IgD-negative memory B cell (primary cell): ENCODE data around the gene PLPPR2. TPM values are rescaled to one million over a fixed set of nuclear protein-coding genes. Genes with fewer than 3 reads are reported as not detected.

Experiments used
- H3K27ac Mint-ChIP-seq, 3 donors: one replicate each; pipeline ENCODE4 v1.8.0; 2020 to 2022; ENCODE audit warnings: mild to moderate bottlenecking in 3 of 3, mixed read lengths in 3 of 3, moderate library complexity in 1 of 3
- H3K27me3 Mint-ChIP-seq: one replicate; pipeline ENCODE4 v1.8.0; 2021; ENCODE audit warnings: mixed read lengths
- H3K36me3 Mint-ChIP-seq: one replicate; pipeline ENCODE4 v1.8.0; 2020; ENCODE audit warnings: mild to moderate bottlenecking, mixed read lengths
- H3K4me1 Mint-ChIP-seq, 3 donors: one replicate each; pipeline ENCODE4 v1.8.0; 2020 to 2022; ENCODE audit warnings: mixed read lengths in 3 of 3, mild to moderate bottlenecking in 1 of 3
- H3K4me3 Mint-ChIP-seq, 4 donors: one replicate each; pipeline ENCODE4 v1.8.0; 2020 to 2022; ENCODE audit warnings: mild to moderate bottlenecking in 4 of 4, mixed read lengths in 4 of 4, moderate library complexity in 3 of 4
- H3K9me3 Mint-ChIP-seq, 3 donors: one replicate each; pipeline ENCODE4 v1.8.0; 2020 to 2021; ENCODE audit warnings: mixed read lengths in 3 of 3, mild to moderate bottlenecking in 1 of 3
- polyA plus RNA-seq: library from polyadenylated mRNA; unstranded; fragments of 300-500 nt; fragmentation: Illumina TruSeq; gene quantifications from one replicate; pipeline ENCODE4 v1.2.3, GENCODE V29; 2021

PLPPR2 gene
- polyA plus RNA-seq, 1 donor from 2014 or later, result 1.9 TPM

GRCh38 chr19:11356074-11356397 is 804 bp downstream of the PLPPR2 start:
- peak overlapping the region in 1 of 3 donors; percentile 94 for H3K27ac Mint-ChIP-seq
- H3K9me3 Mint-ChIP-seq, result no peaks in the 10 kb centered on the region
- no peaks in the 10 kb centered on the region for H3K36me3 Mint-ChIP-seq
- peaks cover 8% of the 10 kb centered on the region for H3K27me3 Mint-ChIP-seq
- peak overlapping the region in 3 of 4 donors; percentile 47 to 69 (median 59) for H3K4me3 Mint-ChIP-seq
- peaks cover 0 to 9% (median 4%) of the 10 kb centered on the region in 3 donors for H3K4me1 Mint-ChIP-seq

- no peak overlapping the region for H3K27ac Mint-ChIP-seq
- peaks cover 8% of the 10 kb centered on the region for H3K27me3 Mint-ChIP-seq
- peak overlapping the region in 1 of 4 donors; percentile 49 for H3K4me3 Mint-ChIP-seq
- H3K36me3 Mint-ChIP-seq, result no peaks in the 10 kb centered on the region
- peaks cover 0 to 9% (median 4%) of the 10 kb centered on the region in 3 donors for H3K4me1 Mint-ChIP-seq
- no peaks in the 10 kb centered on the region for H3K9me3 Mint-ChIP-seq
Observed at GRCh38 chr19:11356676-11357550, 1.7 kb downstream of the PLPPR2 start.

- H3K9me3 Mint-ChIP-seq, result no peaks in the 10 kb centered on the region
- peak overlapping the region in 1 of 3 donors; percentile 76 for H3K27ac Mint-ChIP-seq
- peaks cover 0 to 9% (median 4%) of the 10 kb centered on the region in 3 donors for H3K4me1 Mint-ChIP-seq
- no peak overlapping the region for H3K4me3 Mint-ChIP-seq
- H3K36me3 Mint-ChIP-seq, result no peaks in the 10 kb centered on the region
- peaks cover 8% of the 10 kb centered on the region for H3K27me3 Mint-ChIP-seq
Observed at GRCh38 chr19:11359421-11359820, 4.2 kb downstream of the PLPPR2 start.

- Mint-ChIP-seq H3K4me1 (peaks cover 0 to 2% (median 0%) of the 10 kb centered on the region in 3 donors), H3K36me3 (no peaks in the 10 kb centered on the region), H3K9me3 (no peaks in the 10 kb centered on the region), H3K4me3 (no peak overlapping the region), H3K27me3 (peaks cover 3% of the 10 kb centered on the region), H3K27ac (no peak overlapping the region)
Observed at GRCh38 chr19:11361037-11361770, 6.0 kb downstream of the PLPPR2 start.

GRCh38 chr19:11361771-11362731 is 6.8 kb downstream of the PLPPR2 start:
- Mint-ChIP-seq H3K27ac (no peak overlapping the region), H3K4me3 (no peak overlapping the region), H3K9me3 (no peaks in the 10 kb centered on the region), H3K27me3 (peaks cover 3% of the 10 kb centered on the region), H3K4me1 (no peaks in the 10 kb centered on the region), H3K36me3 (no peaks in the 10 kb centered on the region)

GRCh38 chr19:11363881-11364280 is 8.6 kb downstream of the PLPPR2 start:
- H3K27ac Mint-ChIP-seq, result no peak overlapping the region
- H3K9me3 Mint-ChIP-seq, result no peaks in the 10 kb centered on the region
- no peaks in the 10 kb centered on the region for H3K4me1 Mint-ChIP-seq
- H3K36me3 Mint-ChIP-seq, result peaks cover 3% of the 10 kb centered on the region
- no peak overlapping the region for H3K4me3 Mint-ChIP-seq
- peaks cover 2% of the 10 kb centered on the region for H3K27me3 Mint-ChIP-seq

DNA sequence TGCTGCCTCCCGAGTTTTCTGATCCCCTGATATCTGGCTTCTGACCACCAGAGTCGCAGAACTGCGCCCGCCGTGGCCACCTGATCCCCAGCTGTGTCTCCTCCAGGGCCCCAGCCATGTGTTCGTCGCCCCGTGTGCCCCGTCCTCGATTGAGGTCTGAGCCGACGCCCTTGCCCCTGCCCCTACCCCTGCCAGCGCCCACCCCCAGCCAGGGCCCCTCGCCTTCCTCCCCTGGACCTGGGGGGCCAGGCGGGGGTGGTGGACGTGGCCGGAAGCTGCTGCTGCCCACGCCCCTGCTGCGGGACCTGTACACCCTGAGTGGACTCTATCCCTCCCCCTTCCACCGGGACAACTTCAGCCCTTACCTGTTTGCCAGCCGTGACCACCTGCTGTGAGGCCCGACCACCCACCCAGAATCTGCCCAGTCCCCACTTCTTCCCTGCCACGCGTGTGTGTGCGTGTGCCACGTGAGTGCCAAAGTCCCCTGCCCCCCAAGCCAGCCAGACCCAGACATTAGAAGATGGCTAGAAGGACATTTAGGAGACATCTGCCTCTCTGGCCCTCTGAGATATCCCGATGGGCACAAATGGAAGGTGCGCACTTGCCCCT is 9.2 kb downstream of the PLPPR2 start:
- Mint-ChIP-seq H3K36me3 (peaks cover 6% of the 10 kb centered on the region), H3K4me1 (no peaks in the 10 kb centered on the region), H3K4me3 (no peak overlapping the region), H3K27ac (no peak overlapping the region), H3K27me3 (no peaks in the 10 kb centered on the region), H3K9me3 (no peaks in the 10 kb centered on the region)

DNA sequence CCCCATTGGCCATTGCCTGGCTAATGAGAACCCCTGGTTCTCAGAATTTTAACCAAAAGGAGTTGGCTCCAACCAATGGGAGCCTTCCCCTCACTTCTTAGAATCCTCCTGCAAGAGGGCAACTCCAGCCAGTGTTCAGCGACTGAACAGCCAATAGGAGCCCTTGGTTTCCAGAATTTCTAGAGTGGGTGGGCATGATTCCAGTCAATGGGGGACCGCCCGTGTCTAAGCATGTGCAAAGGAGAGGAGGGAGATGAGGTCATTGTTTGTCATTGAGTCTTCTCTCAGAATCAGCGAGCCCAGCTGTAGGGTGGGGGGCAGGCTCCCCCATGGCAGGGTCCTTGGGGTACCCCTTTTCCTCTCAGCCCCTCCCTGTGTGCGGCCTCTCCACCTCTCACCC is 9.7 kb downstream of the PLPPR2 start:
- Mint-ChIP-seq H3K9me3 (no peaks in the 10 kb centered on the region), H3K27me3 (no peaks in the 10 kb centered on the region), H3K27ac (no peak overlapping the region), H3K4me3 (no peak overlapping the region), H3K36me3 (peaks cover 7% of the 10 kb centered on the region), H3K4me1 (no peaks in the 10 kb centered on the region)

GRCh38 chr19:11365557-11366117 is 10.4 kb downstream of the PLPPR2 start:
- H3K27me3 Mint-ChIP-seq, result no peaks in the 10 kb centered on the region
- H3K36me3 Mint-ChIP-seq, result peaks cover 7% of the 10 kb centered on the region
- no peak overlapping the region for H3K4me3 Mint-ChIP-seq
- no peaks in the 10 kb centered on the region for H3K9me3 Mint-ChIP-seq
- H3K4me1 Mint-ChIP-seq, result no peaks in the 10 kb centered on the region
- H3K27ac Mint-ChIP-seq, result no peak overlapping the region

- Mint-ChIP-seq H3K4me1 (peaks cover 0 to 1% (median 0%) of the 10 kb centered on the region in 3 donors), H3K4me3 (no peak overlapping the region), H3K36me3 (peaks cover 12% of the 10 kb centered on the region)
Observed at GRCh38 chr19:11367528-11367927, 12.3 kb downstream of the PLPPR2 start.

DNA sequence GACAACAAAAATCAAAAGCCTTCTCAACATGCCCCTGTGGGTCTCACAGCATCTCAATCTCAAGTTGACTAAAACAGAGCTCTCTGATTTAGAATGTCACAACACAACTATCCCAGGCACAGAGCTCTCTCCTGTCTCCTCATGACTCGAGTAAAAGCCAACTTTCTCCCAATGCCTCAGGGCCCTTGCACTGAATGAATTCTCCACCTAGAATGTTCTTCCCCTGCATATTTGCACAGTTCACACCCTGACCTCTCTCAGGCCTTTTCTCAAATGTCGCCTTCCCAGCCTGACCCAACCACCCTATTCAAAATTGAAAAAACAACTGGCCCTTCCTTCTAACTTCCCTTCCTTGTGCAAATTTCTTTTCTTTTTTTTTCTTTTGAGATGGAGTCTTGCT is 15.5 kb downstream of the PLPPR2 start:
- no peak overlapping the region for H3K4me3 Mint-ChIP-seq
- H3K27me3 Mint-ChIP-seq, result no peaks in the 10 kb centered on the region
- H3K36me3 Mint-ChIP-seq, result peaks cover 12% of the 10 kb centered on the region
- peak overlapping the region in 1 of 3 donors; percentile 47 for H3K27ac Mint-ChIP-seq
- peaks cover 0 to 8% (median 7%) of the 10 kb centered on the region in 3 donors for H3K4me1 Mint-ChIP-seq
- H3K9me3 Mint-ChIP-seq, result peaks cover 0 to 1% (median 0%) of the 10 kb centered on the region in 3 donors

More at GRCh38 chr19:11367528-11367927, 12.3 kb downstream of the PLPPR2 start:
- H3K9me3 Mint-ChIP-seq, result no peaks in the 10 kb centered on the region
- no peak overlapping the region for H3K27ac Mint-ChIP-seq
- H3K27me3 Mint-ChIP-seq, result no peaks in the 10 kb centered on the region

- Mint-ChIP-seq H3K4me3 (peak overlapping the region in 3 of 4 donors; percentile 12 to 71 (median 63)), H3K9me3 (peaks cover 0 to 1% (median 0%) of the 10 kb centered on the region in 3 donors), H3K36me3 (peaks cover 14% of the 10 kb centered on the region), H3K4me1 (peaks cover 3 to 18% (median 15%) of the 10 kb centered on the region in 3 donors), H3K27ac (no peak overlapping the region), H3K27me3 (no peaks in the 10 kb centered on the region)
Observed at GRCh38 chr19:11373166-11373884, 18.1 kb downstream of the PLPPR2 start.

- Mint-ChIP-seq H3K27me3 (no peaks in the 10 kb centered on the region), H3K36me3 (peaks cover 11% of the 10 kb centered on the region), H3K9me3 (peaks cover 0 to 1% (median 0%) of the 10 kb centered on the region in 3 donors), H3K4me3 (no peak overlapping the region), H3K4me1 (peaks cover 3 to 18% (median 15%) of the 10 kb centered on the region in 3 donors), H3K27ac (no peak overlapping the region)
Observed at GRCh38 chr19:11373885-11374432, 18.7 kb downstream of the PLPPR2 start.
